Left lung (tissue), 10 donors: ENCODE results near the gene SCPEP1. TPM values are rescaled to one million over a fixed set of nuclear protein-coding genes. Genes with fewer than 3 reads are reported as not detected.

Source experiments
- ATAC-seq: fragments of 200-7000 bp; cut with Tn5 transposase; one replicate; pipeline ENCODE4 v1.9.1; 2020; ENCODE audit warnings: moderate library complexity
- DNase-seq, 4 donors: peaks; one replicate each; pipeline ENCODE4 v3.0.0-alpha.2; 2013 to 2020
- H3K27ac ChIP-seq, 2 donors: fragments of 200-600 bp; sonication (generic) in 1 of 2; one replicate each; pipeline versions ENCODE4 v1.5.0 to v1.8.0; 2020 to 2021
- H3K27me3 ChIP-seq, 2 donors: fragments of 200-600 bp; sonication (generic) in 1 of 2; one replicate each; pipeline versions ENCODE4 v1.5.0 to v1.8.0; 2020 to 2021
- H3K36me3 ChIP-seq, 2 donors: fragments of 200-600 bp; sonication (generic) in 1 of 2; one replicate each; pipeline versions ENCODE4 v1.5.0 to v1.8.0; 2020 to 2021
- H3K4me1 ChIP-seq, 2 donors: fragments of 200-600 bp; one replicate each; pipeline ENCODE4 v1.8.0; 2021
- H3K4me3 ChIP-seq, 2 donors: fragments of 200-600 bp; sonication (generic) in 1 of 2; one replicate each; pipeline versions ENCODE4 v1.5.0 to v1.8.0; 2020 to 2021; ENCODE audit warnings: mild to moderate bottlenecking in 1 of 2
- H3K9me3 ChIP-seq, 2 donors: fragments of 200-600 bp; sonication (generic) in 1 of 2; one replicate each; pipeline versions ENCODE4 v1.5.0 to v1.8.0; 2020 to 2021
- intact Hi-C, 2 donors: fragments of 100-400 bp; cut with DNase I; formaldehyde crosslinking; loops; one replicate each; pipeline versions ENCODE4 v1.11.2 to v1.14.2; 2022
- polyA plus RNA-seq, 6 donors: library from polyadenylated mRNA; unstranded; fragments of 120-200 nt; gene quantifications; one replicate each; pipeline ENCODE4 v1.2.1, GENCODE V29; 2013; ENCODE audit not compliant: insufficient read length in 6 of 6
- total RNA-seq, 2 donors: library from RNA; stranded (reverse); fragmentation: NEBNext Ultra II Directional; extraction: Animal tissue kit (Norgen Biotek cat#: 25700); gene quantifications; one replicate each; pipeline ENCODE4 v1.2.1, GENCODE V29; 2021
- TF ChIP-seq, protein P1 (sequence below), 2 donors: fragments of 200-600 bp; sonication (generic) in 1 of 2; IDR thresholded peaks; one replicate each; pipeline versions ENCODE4 v1.5.0 to v1.8.0; 2021; ENCODE audit warnings: antibody characterized with exemption in 2 of 2
- donor health status: DM: no; HTN: yes; CAD: no.
- donor health status: DM: no; HTN: no; CAD: no.

The SCPEP1 gene
- total and polyA plus RNA-seq, 8 donors: 52.1 to 120 (median 61.4) TPM

DNA sequence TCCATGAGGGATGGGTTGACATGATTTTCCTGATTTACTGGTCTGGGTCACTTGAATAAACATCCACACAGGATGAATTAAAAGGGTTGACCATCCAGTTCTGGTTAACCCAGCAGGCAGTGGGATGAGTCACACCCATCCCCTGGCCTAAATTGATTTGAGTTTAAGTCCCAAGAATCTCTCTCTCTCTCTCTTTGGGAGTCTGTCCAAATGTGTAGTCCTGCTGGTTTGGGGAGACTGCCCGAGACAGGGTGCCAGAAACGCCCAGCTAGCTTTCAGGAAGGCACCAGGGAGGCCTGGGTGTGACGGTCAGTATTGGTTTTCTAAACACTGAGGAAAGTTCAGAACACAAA lies 38.8 kb downstream of the SCPEP1 start:
- Histone ChIP-seq H3K4me3 (no peak overlapping the region), H3K27me3 (peaks cover 0 to 4% of the 10 kb centered on the region in 2 donors), H3K36me3 (no peaks in the 10 kb centered on the region), H3K9me3 (no peaks in the 10 kb centered on the region), H3K27ac (no peak overlapping the region), H3K4me1 (no peaks in the 10 kb centered on the region)
- TF ChIP-seq, protein P1, sequence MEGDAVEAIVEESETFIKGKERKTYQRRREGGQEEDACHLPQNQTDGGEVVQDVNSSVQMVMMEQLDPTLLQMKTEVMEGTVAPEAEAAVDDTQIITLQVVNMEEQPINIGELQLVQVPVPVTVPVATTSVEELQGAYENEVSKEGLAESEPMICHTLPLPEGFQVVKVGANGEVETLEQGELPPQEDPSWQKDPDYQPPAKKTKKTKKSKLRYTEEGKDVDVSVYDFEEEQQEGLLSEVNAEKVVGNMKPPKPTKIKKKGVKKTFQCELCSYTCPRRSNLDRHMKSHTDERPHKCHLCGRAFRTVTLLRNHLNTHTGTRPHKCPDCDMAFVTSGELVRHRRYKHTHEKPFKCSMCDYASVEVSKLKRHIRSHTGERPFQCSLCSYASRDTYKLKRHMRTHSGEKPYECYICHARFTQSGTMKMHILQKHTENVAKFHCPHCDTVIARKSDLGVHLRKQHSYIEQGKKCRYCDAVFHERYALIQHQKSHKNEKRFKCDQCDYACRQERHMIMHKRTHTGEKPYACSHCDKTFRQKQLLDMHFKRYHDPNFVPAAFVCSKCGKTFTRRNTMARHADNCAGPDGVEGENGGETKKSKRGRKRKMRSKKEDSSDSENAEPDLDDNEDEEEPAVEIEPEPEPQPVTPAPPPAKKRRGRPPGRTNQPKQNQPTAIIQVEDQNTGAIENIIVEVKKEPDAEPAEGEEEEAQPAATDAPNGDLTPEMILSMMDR (IDR thresholded peaks at IDR 0.05): no peak
- DNase-seq: no peak
- ATAC-seq: no peak
- intact Hi-C loops: no loop called here

DNA sequence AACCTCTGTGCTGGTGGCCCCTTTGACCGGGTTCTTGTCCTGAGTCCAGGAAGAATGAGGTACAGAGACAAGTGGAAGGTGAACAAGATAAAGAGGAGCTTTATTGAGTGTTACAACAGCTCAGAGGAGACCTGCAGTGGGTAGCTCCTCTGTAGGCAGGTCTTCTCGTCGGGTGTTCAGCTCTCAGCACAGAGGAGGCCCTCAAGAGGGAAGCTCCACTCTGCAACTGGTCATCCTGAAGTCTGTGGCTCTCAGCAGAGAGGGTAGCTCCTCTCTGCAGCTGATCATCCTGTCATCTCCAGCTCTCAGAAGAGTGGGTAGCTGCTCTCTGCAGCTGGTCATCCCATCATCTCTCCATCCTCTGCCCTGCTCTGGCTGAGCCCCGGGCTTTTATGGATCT lies 39.7 kb downstream of the SCPEP1 start:
- intact Hi-C loops: no loop called here
- TF ChIP-seq, protein P1 (IDR thresholded peaks at IDR 0.05): no peak
- ATAC-seq (no peak), DNase-seq (no peak)
- H3K27ac ChIP-seq: no peak overlapping the region
- H3K9me3 ChIP-seq: no peaks in the 10 kb centered on the region
- no peaks in the 10 kb centered on the region for H3K36me3 ChIP-seq
- no peaks in the 10 kb centered on the region for H3K4me1 ChIP-seq
- H3K4me3 ChIP-seq: no peak overlapping the region
- H3K27me3 ChIP-seq: peaks cover 0 to 4% of the 10 kb centered on the region in 2 donors

DNA sequence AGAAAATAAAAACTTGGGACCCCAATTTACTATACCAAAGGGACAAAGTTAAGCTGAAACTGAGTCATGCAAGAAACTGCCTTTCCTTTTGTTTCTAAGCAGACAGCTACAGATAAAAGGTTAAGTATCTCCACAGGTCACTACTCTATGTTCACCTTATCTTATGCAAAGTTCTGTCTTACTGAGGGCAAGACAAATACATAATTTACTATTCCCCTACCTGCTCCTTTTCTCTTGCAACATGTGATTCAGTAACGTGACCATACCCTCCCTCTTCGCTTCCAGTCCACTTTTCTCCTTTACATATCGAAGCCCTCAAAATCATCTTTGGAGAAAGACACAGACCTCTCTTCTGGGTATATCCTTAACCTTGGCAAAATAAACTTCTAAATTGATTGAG lies 42.3 kb downstream of the SCPEP1 start:
- DNase-seq: no peak
- no peaks in the 10 kb centered on the region for H3K36me3 ChIP-seq
- H3K27me3 ChIP-seq: peaks cover 0 to 4% of the 10 kb centered on the region in 2 donors
- H3K27ac ChIP-seq: no peak overlapping the region
- H3K4me1 ChIP-seq: no peaks in the 10 kb centered on the region
- no peak overlapping the region for H3K4me3 ChIP-seq
- peaks cover 0 to 1% of the 10 kb centered on the region in 2 donors for H3K9me3 ChIP-seq
- intact Hi-C loops: no loop called here
- TF ChIP-seq, protein P1 (IDR thresholded peaks at IDR 0.05): no peak
- no peak for ATAC-seq

DNA sequence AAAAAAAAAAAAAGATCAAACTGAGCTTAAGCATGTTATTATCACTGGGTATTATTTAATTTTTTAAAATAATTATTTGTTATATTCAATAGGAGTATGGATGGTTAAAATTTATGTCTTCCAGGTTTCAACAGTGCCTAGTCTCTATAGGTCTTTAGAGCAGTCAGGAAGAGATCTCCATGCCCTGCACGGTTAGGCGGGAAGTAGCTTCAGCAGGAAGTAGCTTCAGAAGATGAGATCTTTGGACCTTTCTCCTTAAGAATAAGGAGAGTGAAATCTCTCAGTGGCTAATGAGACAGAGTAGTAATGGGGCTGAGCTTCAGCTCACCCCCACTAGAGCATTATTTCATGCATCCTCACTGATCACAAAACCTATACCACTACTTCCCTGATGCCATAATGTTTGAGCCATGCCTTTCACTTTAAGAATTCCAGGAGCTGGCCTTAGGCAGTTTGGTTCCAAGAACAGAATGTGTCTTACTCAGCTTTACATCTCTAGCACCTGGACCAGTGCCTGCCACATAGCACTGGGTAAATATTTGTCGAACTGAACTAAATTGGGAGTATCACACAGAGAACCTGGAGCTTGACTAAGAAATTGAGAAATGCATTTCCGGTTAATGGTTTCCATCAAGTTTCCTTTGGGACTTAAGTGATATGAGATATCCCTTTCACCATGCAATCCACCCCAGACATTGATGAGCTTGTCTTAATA lies 43.5 kb downstream of the SCPEP1 start:
- Histone ChIP-seq H3K27me3 (peaks cover 0 to 4% of the 10 kb centered on the region in 2 donors), H3K4me1 (no peaks in the 10 kb centered on the region), H3K27ac (peak overlapping the region in 1 of 2 donors; percentile 33), H3K36me3 (no peaks in the 10 kb centered on the region), H3K4me3 (no peak overlapping the region), H3K9me3 (peaks cover 0 to 11% of the 10 kb centered on the region in 2 donors)
- intact Hi-C loops: no loop called here
- peak in 2 of 4 donors; percentile 35 to 66 for DNase-seq
- TF ChIP-seq, protein P1 (IDR thresholded peaks at IDR 0.05): no peak
- ATAC-seq: peak; percentile 95

DNA sequence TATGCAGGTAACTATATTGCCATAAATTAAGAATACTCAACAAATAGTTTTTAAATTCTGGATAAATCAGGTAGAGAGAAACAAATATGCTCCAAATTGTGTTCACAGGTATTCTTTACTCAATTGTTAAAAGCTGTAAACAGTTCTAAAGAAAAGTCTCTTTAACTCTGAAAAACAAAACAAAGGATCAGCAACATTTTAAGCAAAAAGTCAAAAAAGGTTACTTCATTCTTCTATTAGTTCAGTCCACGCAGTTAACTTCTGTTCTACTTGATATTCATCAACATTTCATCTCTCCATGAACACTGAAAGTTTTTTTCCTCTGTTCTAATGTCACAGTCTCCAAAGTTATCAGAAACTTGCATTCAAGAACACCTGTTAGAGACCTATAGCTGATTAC lies 47.9 kb downstream of the SCPEP1 start:
- intact Hi-C loops: no loop called here

More for the DNA sequence above, 47.9 kb downstream of the SCPEP1 start:
- H3K27ac ChIP-seq: no peak overlapping the region
- H3K4me3 ChIP-seq: no peak overlapping the region
- DNase-seq: no peak
- TF ChIP-seq, protein P1 (IDR thresholded peaks at IDR 0.05): no peak
- H3K4me1 ChIP-seq: no peaks in the 10 kb centered on the region
- peaks cover 0 to 31% of the 10 kb centered on the region in 2 donors for H3K9me3 ChIP-seq
- no peaks in the 10 kb centered on the region for H3K36me3 ChIP-seq
- H3K27me3 ChIP-seq: no peaks in the 10 kb centered on the region
- no peak for ATAC-seq
